ENCODE results near the gene OR8H1.

GRCh38 chr11:56331861-56332491 is 39.9 kb upstream of the OR8H1 start:
- TF ChIP-seq, protein P1, sequence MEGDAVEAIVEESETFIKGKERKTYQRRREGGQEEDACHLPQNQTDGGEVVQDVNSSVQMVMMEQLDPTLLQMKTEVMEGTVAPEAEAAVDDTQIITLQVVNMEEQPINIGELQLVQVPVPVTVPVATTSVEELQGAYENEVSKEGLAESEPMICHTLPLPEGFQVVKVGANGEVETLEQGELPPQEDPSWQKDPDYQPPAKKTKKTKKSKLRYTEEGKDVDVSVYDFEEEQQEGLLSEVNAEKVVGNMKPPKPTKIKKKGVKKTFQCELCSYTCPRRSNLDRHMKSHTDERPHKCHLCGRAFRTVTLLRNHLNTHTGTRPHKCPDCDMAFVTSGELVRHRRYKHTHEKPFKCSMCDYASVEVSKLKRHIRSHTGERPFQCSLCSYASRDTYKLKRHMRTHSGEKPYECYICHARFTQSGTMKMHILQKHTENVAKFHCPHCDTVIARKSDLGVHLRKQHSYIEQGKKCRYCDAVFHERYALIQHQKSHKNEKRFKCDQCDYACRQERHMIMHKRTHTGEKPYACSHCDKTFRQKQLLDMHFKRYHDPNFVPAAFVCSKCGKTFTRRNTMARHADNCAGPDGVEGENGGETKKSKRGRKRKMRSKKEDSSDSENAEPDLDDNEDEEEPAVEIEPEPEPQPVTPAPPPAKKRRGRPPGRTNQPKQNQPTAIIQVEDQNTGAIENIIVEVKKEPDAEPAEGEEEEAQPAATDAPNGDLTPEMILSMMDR (IDR thresholded peaks at IDR 0.05) = no peak
- no peak for TF ChIP-seq POLR2AphosphoS5 (IDR thresholded peaks at IDR 0.05; ENCODE audit: low read depth, low read length)
